IPS DF 6.9 (cell line): ENCODE measurements around the gene ATP10B.

Source experiments
- DNase-seq: peaks from one replicate; pipeline ENCODE4 v3.0.0-alpha.2; 2013; ENCODE audit warnings: low read depth, low spot score
- H3K27ac ChIP-seq: one replicate; pipeline ENCODE4 v1.5.1; 2013; ENCODE audit warnings: low read length, control low read depth
- H3K27me3 ChIP-seq: 2 replicates; pipeline ENCODE4 v1.6.1; 2013; ENCODE audit warnings: mild to moderate bottlenecking, low read length; ENCODE audit not compliant: control insufficient read depth, insufficient read depth
- H3K36me3 ChIP-seq: 2 replicates; pipeline ENCODE4 v1.6.1; 2013; ENCODE audit warnings: low read length; ENCODE audit not compliant: control insufficient read depth, insufficient read depth
- H3K4me1 ChIP-seq: 2 replicates; pipeline ENCODE4 v1.6.1; 2013; ENCODE audit warnings: low read length; ENCODE audit not compliant: control insufficient read depth, insufficient read depth
- H3K4me3 ChIP-seq: 2 replicates; pipeline ENCODE4 v1.5.1; 2013; ENCODE audit warnings: mild to moderate bottlenecking, low read length
- H3K9me3 ChIP-seq: 2 replicates; pipeline ENCODE4 v1.6.1; 2013; ENCODE audit warnings: low read length, inconsistent platforms; ENCODE audit not compliant: control insufficient read depth, insufficient read depth
- WGBS: extraction: QIAGEN DNeasy Blood & Tissue Kit; methylation state at CpG from one replicate; pipeline ENCODE4 v1.1.7; 2013; ENCODE audit warnings: mixed read lengths, missing lambda C conversion rate; ENCODE audit not compliant: insufficient read length, insufficient coverage; 5-methylcytosine and 5-hydroxymethylcytosine counted together

Gene ATP10B

DNA sequence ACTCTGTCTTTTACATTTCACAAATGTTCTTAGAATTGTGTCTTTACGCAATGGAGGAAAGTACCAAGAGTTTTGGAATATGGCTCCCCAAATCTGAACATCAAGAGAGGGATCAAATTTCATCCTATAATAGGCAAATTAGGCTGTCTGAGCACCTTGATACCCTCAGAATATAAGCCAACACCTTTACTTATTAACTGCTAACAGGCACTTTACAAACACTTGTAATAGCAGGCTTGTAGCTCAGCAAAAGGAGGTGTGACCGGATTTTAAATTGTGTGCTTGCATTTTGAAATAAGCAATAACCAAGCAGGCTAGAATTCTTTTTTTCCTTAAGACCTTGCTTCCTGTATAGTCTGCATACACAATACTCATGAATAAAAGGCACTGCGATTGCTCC lies 92.0 kb downstream of the ATP10B start:
- Histone ChIP-seq H3K4me1 (no peaks in the 10 kb centered on the region), H3K9me3 (no peaks in the 10 kb centered on the region), H3K27me3 (no peaks in the 10 kb centered on the region), H3K27ac (no peak overlapping the region), H3K4me3 (no peak overlapping the region), H3K36me3 (no peaks in the 10 kb centered on the region)
- WGBS, result no CpG with 5 or more reads among the region's 3 CpGs
- no peak for DNase-seq

- DNase-seq, result no peak
- H3K4me3 ChIP-seq, result no peak overlapping the region
- H3K9me3 ChIP-seq, result no peaks in the 10 kb centered on the region
- no peak overlapping the region for H3K27ac ChIP-seq
- no peaks in the 10 kb centered on the region for H3K36me3 ChIP-seq
- H3K27me3 ChIP-seq, result no peaks in the 10 kb centered on the region
- WGBS, result no CpG with 5 or more reads among the region's 1 CpG
- H3K4me1 ChIP-seq, result no peaks in the 10 kb centered on the region
Observed at GRCh38 chr5:160757194-160757593, 94.8 kb downstream of the ATP10B start.

DNA sequence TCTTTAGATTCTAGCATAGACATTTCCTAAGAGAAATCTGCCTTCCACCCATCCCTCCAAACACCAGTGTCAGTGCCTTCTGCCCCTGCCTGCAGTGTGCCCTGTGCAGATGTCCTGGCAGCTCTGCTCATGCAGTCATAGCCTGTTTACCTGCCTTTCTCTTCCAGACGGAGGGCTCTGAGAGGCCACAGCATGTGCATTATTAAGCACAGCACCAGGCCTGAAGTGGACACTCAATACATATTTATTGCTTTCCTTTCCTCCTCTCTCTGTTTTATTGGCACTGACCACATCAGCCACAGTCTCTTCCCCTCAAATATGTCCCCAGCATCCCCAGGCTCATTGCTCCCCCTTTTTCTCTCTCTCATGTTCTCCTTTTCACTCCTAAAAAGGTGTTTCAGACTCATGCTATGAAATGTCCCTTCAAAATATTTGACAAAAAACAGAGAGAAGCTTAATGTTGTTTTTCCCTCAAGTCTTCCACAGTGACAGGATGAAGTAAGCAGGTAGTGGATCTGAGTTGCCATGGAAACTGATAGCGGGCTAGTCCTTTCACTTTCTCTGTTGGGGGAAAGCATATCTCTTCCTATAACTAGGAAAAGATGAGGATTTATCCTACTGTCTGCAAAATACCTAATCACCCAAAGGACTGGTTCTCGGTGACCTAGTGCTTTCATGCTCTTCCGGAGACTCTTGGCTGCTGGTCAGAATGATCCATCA lies 100.9 kb downstream of the ATP10B start:
- Histone ChIP-seq H3K4me1 (no peaks in the 10 kb centered on the region), H3K27ac (no peak overlapping the region), H3K9me3 (no peaks in the 10 kb centered on the region), H3K27me3 (no peaks in the 10 kb centered on the region), H3K36me3 (no peaks in the 10 kb centered on the region), H3K4me3 (no peak overlapping the region)
- WGBS, result no CpG with 5 or more reads among the region's 4 CpGs
- DNase-seq, result no peak

DNA sequence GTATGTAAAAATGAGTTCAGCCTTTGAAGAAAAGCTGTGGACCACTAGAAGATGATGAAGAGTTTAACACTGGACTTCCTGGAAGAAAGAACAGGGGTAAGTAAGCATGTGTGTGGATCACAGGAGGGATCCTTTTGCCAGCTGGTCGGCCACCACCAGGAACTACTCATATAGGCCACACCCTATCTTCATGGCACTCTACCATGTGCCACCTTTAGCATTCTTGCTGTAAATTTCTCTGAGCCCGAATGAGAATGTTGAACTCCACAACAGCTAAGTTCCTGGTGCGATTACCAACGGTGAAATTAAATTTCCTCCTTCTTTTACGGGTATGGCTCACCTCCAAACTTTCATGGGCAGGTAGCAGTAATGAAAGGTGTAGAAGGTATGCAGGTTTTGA lies 102.3 kb downstream of the ATP10B start:
- no peaks in the 10 kb centered on the region for H3K27me3 ChIP-seq
- no peak overlapping the region for H3K27ac ChIP-seq
- WGBS, result no CpG with 5 or more reads among the region's 5 CpGs

GRCh38 chr5:160749026-160749425 lies 103.0 kb downstream of the ATP10B start:
- H3K27me3 ChIP-seq, result no peaks in the 10 kb centered on the region
- no CpG with 5 or more reads among the region's 3 CpGs for WGBS
- no peaks in the 10 kb centered on the region for H3K4me1 ChIP-seq
- H3K36me3 ChIP-seq, result no peaks in the 10 kb centered on the region
- no peak for DNase-seq
- no peaks in the 10 kb centered on the region for H3K9me3 ChIP-seq
- no peak overlapping the region for H3K4me3 ChIP-seq
- no peak overlapping the region for H3K27ac ChIP-seq

More for the DNA sequence above, 102.3 kb downstream of the ATP10B start:
- DNase-seq, result no peak
- Histone ChIP-seq H3K4me3 (no peak overlapping the region), H3K4me1 (no peaks in the 10 kb centered on the region), H3K9me3 (no peaks in the 10 kb centered on the region), H3K36me3 (no peaks in the 10 kb centered on the region)

DNA sequence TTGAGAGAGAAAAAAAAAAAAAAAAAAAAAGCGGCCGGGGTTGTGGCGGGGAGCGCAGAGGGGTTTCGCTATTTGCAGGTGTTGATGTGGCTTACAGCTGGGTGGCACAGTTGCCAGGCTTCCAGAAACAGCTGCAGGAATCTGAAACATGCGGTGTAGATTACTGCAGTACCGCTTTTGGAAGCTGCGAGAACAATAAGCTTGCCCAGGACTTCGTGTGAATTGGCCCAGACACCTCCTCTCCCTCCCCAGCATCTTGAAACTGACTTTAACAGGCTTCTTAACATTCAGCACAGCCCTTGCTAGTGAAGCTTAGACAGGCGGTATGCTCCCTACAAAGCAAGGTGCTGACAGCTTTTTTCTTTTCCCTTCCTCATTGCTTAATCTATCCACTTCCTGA lies 104.0 kb downstream of the ATP10B start:
- no CpG with 5 or more reads among the region's 10 CpGs for whole genome bisulfite sequencing
- Histone ChIP-seq H3K36me3 (no peaks in the 10 kb centered on the region), H3K27me3 (no peaks in the 10 kb centered on the region), H3K4me1 (no peaks in the 10 kb centered on the region), H3K9me3 (no peaks in the 10 kb centered on the region), H3K4me3 (no peak overlapping the region), H3K27ac (no peak overlapping the region)
- DNase-seq, result no peak

DNA sequence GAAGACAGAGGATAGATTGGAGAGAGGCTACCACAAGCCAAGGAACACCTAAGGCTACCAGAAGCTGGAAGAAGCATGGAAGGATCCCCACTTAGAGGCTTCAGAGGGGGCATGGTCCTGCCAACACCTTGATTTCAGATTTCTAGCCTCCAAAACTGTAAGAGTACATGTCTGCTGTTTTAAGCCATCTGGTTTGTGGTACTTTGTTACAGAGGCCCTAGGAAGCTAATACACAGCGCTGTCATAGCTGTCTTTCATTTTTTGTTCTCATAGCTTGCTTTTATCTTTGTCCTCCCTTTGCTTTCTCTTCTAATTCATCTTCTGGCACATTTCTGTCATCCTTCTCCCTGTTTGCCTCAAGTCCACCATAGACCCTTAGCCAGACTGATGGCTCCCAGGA lies 104.5 kb downstream of the ATP10B start:
- DNase-seq, result no peak
- Histone ChIP-seq H3K27me3 (no peaks in the 10 kb centered on the region), H3K4me3 (no peak overlapping the region), H3K4me1 (no peaks in the 10 kb centered on the region), H3K27ac (no peak overlapping the region), H3K36me3 (no peaks in the 10 kb centered on the region), H3K9me3 (no peaks in the 10 kb centered on the region)
- no CpG with 5 or more reads among the region's 1 CpG for WGBS

- H3K27me3 ChIP-seq, result no peaks in the 10 kb centered on the region
Observed at GRCh38 chr5:160744268-160745101, 107.5 kb downstream of the ATP10B start.

DNA sequence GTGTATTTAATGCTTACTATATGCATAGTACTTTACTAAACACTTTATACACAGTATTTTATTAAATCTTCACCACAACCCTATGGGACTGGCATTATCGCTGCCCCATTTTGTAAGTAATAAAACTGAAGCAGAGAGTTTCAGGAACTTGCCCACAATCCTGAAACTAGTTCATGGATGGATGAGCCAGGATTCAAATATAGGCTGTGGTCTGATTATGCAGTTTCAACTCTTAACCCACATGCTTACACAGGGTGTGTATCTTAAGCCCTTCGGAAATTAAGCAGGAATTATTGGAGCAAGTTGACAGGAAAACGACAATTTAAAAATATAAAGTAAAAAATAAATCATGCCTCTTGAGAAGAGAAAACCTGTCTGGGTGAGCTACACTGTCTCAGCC lies 109.0 kb downstream of the ATP10B start:
- H3K27me3 ChIP-seq, result no peaks in the 10 kb centered on the region
- no peak overlapping the region for H3K27ac ChIP-seq
- no peak for DNase-seq

More at GRCh38 chr5:160744268-160745101, 107.5 kb downstream of the ATP10B start:
- no peaks in the 10 kb centered on the region for H3K4me1 ChIP-seq
- H3K27ac ChIP-seq, result no peak overlapping the region
- no peak overlapping the region for H3K4me3 ChIP-seq
- H3K9me3 ChIP-seq, result no peaks in the 10 kb centered on the region
- DNase-seq, result no peak
- H3K36me3 ChIP-seq, result no peaks in the 10 kb centered on the region
- WGBS, result no CpG with 5 or more reads among the region's 7 CpGs

GRCh38 chr5:160742446-160742845 lies 109.6 kb downstream of the ATP10B start:
- Histone ChIP-seq H3K9me3 (no peaks in the 10 kb centered on the region), H3K4me3 (no peak overlapping the region), H3K36me3 (no peaks in the 10 kb centered on the region), H3K27me3 (no peaks in the 10 kb centered on the region), H3K27ac (no peak overlapping the region), H3K4me1 (no peaks in the 10 kb centered on the region)
- no CpG with 5 or more reads among the region's 1 CpG for WGBS
- no peak for DNase-seq

More for the DNA sequence above, 109.0 kb downstream of the ATP10B start:
- H3K9me3 ChIP-seq, result no peaks in the 10 kb centered on the region
- no peak overlapping the region for H3K4me3 ChIP-seq
- H3K4me1 ChIP-seq, result no peaks in the 10 kb centered on the region
- no peaks in the 10 kb centered on the region for H3K36me3 ChIP-seq
- no CpG with 5 or more reads among the region's 3 CpGs for WGBS
